Spleen (tissue), 11 donors: ENCODE measurements around the gene RAB40C. TPM values are rescaled to one million over a fixed set of nuclear protein-coding genes. Genes with fewer than 3 reads are reported as not detected.

Source experiments
- DNase-seq: peaks from one replicate; pipeline ENCODE4 v3.0.0-alpha.2; 2020
- H3K27ac ChIP-seq, 8 donors: fragments of 200-600 bp; sonication (generic) in 7 of 8; 1 replicate in 4 of 8; 2 replicates in 4 of 8; pipeline versions ENCODE4 v1.5.0 to v1.8.0; 2016 to 2021; ENCODE audit warnings: inconsistent platforms in 4 of 8, mild to moderate bottlenecking in 4 of 8, moderate library complexity in 1 of 8
- H3K27me3 ChIP-seq, 7 donors: fragments of 200-600 bp; sonication (generic) in 6 of 7; replicated peaks in 1 of 7; 1 replicate in 4 of 7; 2 replicates in 3 of 7; pipeline versions ENCODE4 v1.5.0 to v1.8.0; 2016 to 2021; ENCODE audit warnings: inconsistent platforms in 3 of 7, mild to moderate bottlenecking in 1 of 7
- H3K36me3 ChIP-seq, 6 donors: fragments of 200-600 bp; sonication (generic) in 5 of 6; 1 replicate in 4 of 6; 2 replicates in 2 of 6; pipeline versions ENCODE4 v1.5.0 to v1.8.0; 2016 to 2021; ENCODE audit warnings: inconsistent platforms in 2 of 6
- H3K4me1 ChIP-seq, 6 donors: fragments of 200-600 bp; sonication (generic) in 5 of 6; 1 replicate in 3 of 6; 2 replicates in 3 of 6; pipeline versions ENCODE4 v1.5.0 to v1.8.0; 2016 to 2021; ENCODE audit warnings: inconsistent platforms in 3 of 6
- H3K4me3 ChIP-seq, 8 donors: fragments of 200-600 bp; sonication (generic) in 7 of 8; 1 replicate in 4 of 8; 2 replicates in 4 of 8; pipeline versions ENCODE4 v1.5.0 to v1.8.0; 2016 to 2021; ENCODE audit warnings: inconsistent platforms in 4 of 8, mild to moderate bottlenecking in 4 of 8, moderate library complexity in 2 of 8
- H3K9me3 ChIP-seq, 8 donors: fragments of 200-600 bp; sonication (generic) in 7 of 8; 1 replicate in 4 of 8; 2 replicates in 4 of 8; pipeline versions ENCODE4 v1.5.0 to v1.8.0; 2016 to 2021; ENCODE audit warnings: inconsistent platforms in 4 of 8
- CTCF ChIP-seq, 11 experiments: fragments of 200-600 bp in 7 of 11; fragments of 450-650 bp in 4 of 11; sonication (generic) in 4 of 11; IDR thresholded peaks in 8 of 11; conservative IDR thresholded peaks in 3 of 11; 1 replicate in 7 of 11; 2 replicates in 4 of 11; pipeline versions ENCODE4 v1.4.0 to v1.8.0; 2016 to 2021; ENCODE audit warnings: antibody characterized with exemption in 11 of 11, inconsistent platforms in 4 of 11, mild to moderate bottlenecking in 1 of 11
- POLR2A ChIP-seq, 3 donors: fragments of 450-650 bp; IDR thresholded peaks; one replicate each; pipeline ENCODE4 v1.5.1; 2017; ENCODE audit warnings: antibody characterized with exemption in 3 of 3, mild to moderate bottlenecking in 1 of 3
- POLR2AphosphoS5 ChIP-seq, 3 donors: sonication (generic); formaldehyde crosslinking; IDR thresholded peaks; one replicate each; pipeline ENCODE4 v1.5.1; 2017; ENCODE audit warnings: antibody characterized with exemption in 3 of 3
- WGBS, 5 donors: extraction: QIAGEN DNeasy Blood & Tissue Kit in 3 of 5; methylation state at CpG; one replicate each; pipeline versions ENCODE4 v1.1.5 to v1.1.7; 2013 to 2018; 5-methylcytosine and 5-hydroxymethylcytosine counted together
- intact Hi-C: fragments of 100-400 bp; cut with DNase I; formaldehyde crosslinking; loops from one replicate; pipeline ENCODE4 v1.15.0; 2023; ENCODE audit warnings: low total_unique reads
- polyA plus RNA-seq, 3 donors: library from polyadenylated mRNA; stranded (reverse); fragments of 200-250 nt; gene quantifications; one replicate each; pipeline ENCODE4 v1.2.1, GENCODE V29; 2013
- total RNA-seq, 7 donors: library from RNA; depleted of rRNA in 3 of 7; stranded (reverse); fragments of >200 nt in 3 of 7; fragmentation: NEBNext Ultra II Directional in 4 of 7; extraction: Animal tissue kit (Norgen Biotek cat#: 25700) in 4 of 7; gene quantifications; one replicate each; pipeline versions ENCODE4 v1.1.0 to v1.2.1, GENCODE V29; 2016 to 2021
- donor health status: healthy with polysubstance abuse.
- donor health status: DM: no; HTN: no; CAD: no; lungs with moderate emphysema.
- donor health status: DM: no; HTN: no; CAD: no.
- donor health status: Bipolar disorder and iron deficiency.
- donor health status: healthy.
- donor health status: DM: no; HTN: no; CAD: no.
- donor health status: DM: yes; HTN: yes; CAD: no.

Gene RAB40C
- total and polyA plus RNA-seq, 10 donors: 8.1 to 21.6 (median 15.2) TPM

- Histone ChIP-seq H3K4me3 (no peak overlapping the region), H3K27ac (peak overlapping the region in 5 of 8 donors; percentile 37 to 61 (median 46)), H3K9me3 (no peaks in the 10 kb centered on the region), H3K4me1 (peaks cover 14 to 68% (median 38%) of the 10 kb centered on the region in 6 donors), H3K36me3 (peaks cover 0 to 53% (median 44%) of the 10 kb centered on the region in 6 donors), H3K27me3 (peaks cover 0 to 39% (median 15%) of the 10 kb centered on the region in 7 donors)
- intact Hi-C loops: no loop called here
- no peak for TF ChIP-seq CTCF (IDR thresholded peaks at IDR 0.05 in 8 of 11, conservative IDR thresholded peaks at IDR 0.05 in 3 of 11)
- peak; percentile 8 to 63 (median 62) for TF ChIP-seq POLR2AphosphoS5 (IDR thresholded peaks at IDR 0.05)
- no peak for TF ChIP-seq POLR2A (IDR thresholded peaks at IDR 0.05)
- no peak for DNase-seq
- WGBS, 5 donors: 73 to 83% (median 78%) methylated on average over 13 to 22 of the region's 22 CpGs
Measured at GRCh38 chr16:674214-674881, 84.5 kb downstream of the RAB40C start.

- DNase-seq: no peak
- H3K27ac ChIP-seq: peak within 1 kb of the TSS in 4 of 8 donors; percentile 42 to 61 (median 52)
- H3K36me3 ChIP-seq: peaks cover 0 to 45% (median 36%) of the 10 kb centered on the region in 6 donors
Measured at GRCh38 chr16:674968-675883, 85.4 kb downstream of the RAB40C start, which contains the start of gene RHBDL1. TSS of gene RHBDL1 (plus strand) at chr16:675671. CDS start at chr16:675791, 120 bp downstream.

GRCh38 chr16:675884-676564, 86.2 kb downstream of the RAB40C start:
- Histone ChIP-seq H3K4me3 (peak overlapping the region in 4 of 8 donors; percentile 12 to 59 (median 23)), H3K4me1 (peaks cover 18 to 64% (median 44%) of the 10 kb centered on the region in 6 donors), H3K27me3 (peaks cover 0 to 39% (median 15%) of the 10 kb centered on the region in 7 donors), H3K27ac (no peak overlapping the region), H3K36me3 (peaks cover 0 to 37% (median 28%) of the 10 kb centered on the region in 6 donors), H3K9me3 (no peaks in the 10 kb centered on the region)
- TF ChIP-seq POLR2AphosphoS5 (IDR thresholded peaks at IDR 0.05) (peak in 1 of 3 donors; percentile 36), POLR2A (IDR thresholded peaks at IDR 0.05) (no peak)
- intact Hi-C loops: no loop called here
- DNase-seq: no peak
- 42 to 64% (median 54%) methylated on average over 6 to 25 of the region's 25 CpGs for WGBS, 5 donors

More at GRCh38 chr16:674968-675883, 85.4 kb downstream of the RAB40C start, which contains the start of gene RHBDL1:
- intact Hi-C loops: no loop called here
- Histone ChIP-seq H3K27me3 (peaks cover 0 to 39% (median 15%) of the 10 kb centered on the region in 7 donors), H3K9me3 (no peaks in the 10 kb centered on the region), H3K4me1 (peaks cover 14 to 61% (median 39%) of the 10 kb centered on the region in 6 donors), H3K4me3 (peak within 1 kb of the TSS in 5 of 8 donors; percentile 9 to 59 (median 19))
- no peak for TF ChIP-seq CTCF (IDR thresholded peaks at IDR 0.05 in 8 of 11, conservative IDR thresholded peaks at IDR 0.05 in 3 of 11)
- peak in 1 of 3 donors; percentile 68 for TF ChIP-seq POLR2AphosphoS5 (IDR thresholded peaks at IDR 0.05)
- no peak for TF ChIP-seq POLR2A (IDR thresholded peaks at IDR 0.05)
- 7 to 20% (median 10%) methylated on average over 17 to 73 of the region's 73 CpGs for WGBS, 5 donors

GRCh38 chr16:676565-676902, 86.7 kb downstream of the RAB40C start:
- no peak for DNase-seq
- H3K4me3 ChIP-seq: no peak overlapping the region
- H3K27me3 ChIP-seq: peaks cover 0 to 39% (median 15%) of the 10 kb centered on the region in 7 donors
- H3K4me1 ChIP-seq: peaks cover 23 to 69% (median 49%) of the 10 kb centered on the region in 6 donors
- H3K27ac ChIP-seq: no peak overlapping the region
- H3K9me3 ChIP-seq: no peaks in the 10 kb centered on the region
- 86 to 95% (median 92%) methylated on average over 15 to 21 of the region's 21 CpGs for WGBS, 5 donors
- peaks cover 0 to 36% (median 25%) of the 10 kb centered on the region in 6 donors for H3K36me3 ChIP-seq
- intact Hi-C loops: no loop called here
- TF ChIP-seq POLR2A (IDR thresholded peaks at IDR 0.05) (no peak), POLR2AphosphoS5 (IDR thresholded peaks at IDR 0.05) (peak in 1 of 3 donors; percentile 6)
